LNCaP clone FGC (cell line): ENCODE results near the gene HIVEP3.

Source experiments
- DNase-seq: peaks from one replicate; pipeline ENCODE4 v3.0.0-alpha.2; 2011; ENCODE audit warnings: low read depth
- H3K4me3 ChIP-seq: 2 replicates; pipeline ENCODE4 v1.5.1; 2011; ENCODE audit warnings: mild to moderate bottlenecking, low read depth, low read length, control low read depth
- TF ChIP-seq, protein P1 (sequence below): IDR thresholded peaks from 2 replicates; pipeline ENCODE4 v1.5.1; 2012; ENCODE audit warnings: mild to moderate bottlenecking; ENCODE audit not compliant: control insufficient read depth, insufficient read depth; ENCODE audit errors: extremely low read depth

HIVEP3 gene

DNA sequence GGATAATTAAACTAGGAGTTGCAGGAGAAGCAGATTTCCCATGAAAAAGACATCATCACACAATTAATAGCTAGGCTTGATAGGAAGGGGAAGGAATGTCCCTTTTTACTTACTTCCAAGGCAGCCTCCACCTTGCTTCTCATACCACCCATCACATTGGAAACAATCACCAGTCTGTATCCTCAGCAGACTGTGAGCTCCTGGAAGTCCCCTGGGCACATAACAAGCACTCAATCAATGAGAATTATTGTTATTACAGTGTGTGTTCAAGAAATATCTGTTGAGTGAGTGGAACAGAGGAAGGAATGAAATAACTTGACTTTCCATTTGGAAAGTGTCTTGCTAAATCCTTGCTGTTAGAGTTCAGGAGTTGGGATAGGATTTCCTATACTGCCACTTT lies 36.2 kb downstream of the HIVEP3 start:
- no peak for DNase-seq
- peak overlapping the region; percentile 2 for H3K4me3 ChIP-seq

GRCh38 chr1:41882068-41882477 lies 36.6 kb downstream of the HIVEP3 start:
- peak; percentile 83 for DNase-seq

More for the DNA sequence above, 36.2 kb downstream of the HIVEP3 start:
- TF ChIP-seq, protein P1, sequence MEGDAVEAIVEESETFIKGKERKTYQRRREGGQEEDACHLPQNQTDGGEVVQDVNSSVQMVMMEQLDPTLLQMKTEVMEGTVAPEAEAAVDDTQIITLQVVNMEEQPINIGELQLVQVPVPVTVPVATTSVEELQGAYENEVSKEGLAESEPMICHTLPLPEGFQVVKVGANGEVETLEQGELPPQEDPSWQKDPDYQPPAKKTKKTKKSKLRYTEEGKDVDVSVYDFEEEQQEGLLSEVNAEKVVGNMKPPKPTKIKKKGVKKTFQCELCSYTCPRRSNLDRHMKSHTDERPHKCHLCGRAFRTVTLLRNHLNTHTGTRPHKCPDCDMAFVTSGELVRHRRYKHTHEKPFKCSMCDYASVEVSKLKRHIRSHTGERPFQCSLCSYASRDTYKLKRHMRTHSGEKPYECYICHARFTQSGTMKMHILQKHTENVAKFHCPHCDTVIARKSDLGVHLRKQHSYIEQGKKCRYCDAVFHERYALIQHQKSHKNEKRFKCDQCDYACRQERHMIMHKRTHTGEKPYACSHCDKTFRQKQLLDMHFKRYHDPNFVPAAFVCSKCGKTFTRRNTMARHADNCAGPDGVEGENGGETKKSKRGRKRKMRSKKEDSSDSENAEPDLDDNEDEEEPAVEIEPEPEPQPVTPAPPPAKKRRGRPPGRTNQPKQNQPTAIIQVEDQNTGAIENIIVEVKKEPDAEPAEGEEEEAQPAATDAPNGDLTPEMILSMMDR, result no peak

DNA sequence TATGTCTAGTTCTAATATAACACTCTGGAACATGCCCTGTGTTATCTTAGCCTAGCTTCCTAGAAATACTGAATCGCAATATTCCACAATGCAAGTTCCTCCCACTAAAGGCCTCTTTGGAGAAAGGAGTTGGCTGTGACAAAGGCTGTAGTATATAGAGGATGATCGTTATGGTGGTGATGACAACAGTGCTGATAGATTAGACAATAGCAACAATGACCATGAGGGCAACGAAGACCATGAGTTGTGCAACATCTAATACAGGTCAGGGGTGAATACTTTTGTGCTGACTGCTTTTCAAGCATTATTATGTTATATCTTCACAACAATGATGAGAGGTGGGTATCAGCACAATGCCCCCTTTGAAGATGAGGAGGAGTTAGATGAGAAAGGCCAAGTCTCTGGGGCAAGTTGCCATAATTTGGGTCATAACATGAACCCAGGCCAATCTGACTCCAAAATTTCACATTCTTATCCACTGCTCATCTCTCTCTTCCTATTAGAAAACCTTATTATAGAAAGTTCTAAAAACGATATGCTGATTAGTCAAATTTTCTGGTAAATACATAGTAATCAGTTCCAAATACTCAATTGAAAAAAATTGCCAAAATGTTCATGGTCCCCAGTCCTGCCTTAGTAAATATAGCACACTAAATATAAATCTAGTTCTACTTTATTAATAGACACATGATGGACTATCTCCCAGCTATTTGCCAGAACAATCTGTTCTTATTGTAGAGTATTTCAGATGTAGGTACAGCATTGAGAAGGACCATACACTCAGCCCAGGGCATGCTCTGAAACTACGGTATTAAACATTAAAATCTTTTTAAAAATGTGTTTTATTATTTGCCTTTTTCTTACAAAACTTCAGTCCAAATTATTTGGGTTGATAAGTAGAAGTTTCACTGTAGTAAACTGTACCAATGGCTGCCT lies 37.5 kb downstream of the HIVEP3 start:
- no peak for DNase-seq
- TF ChIP-seq, protein P1, result no peak
- H3K4me3 ChIP-seq, result no peak overlapping the region; the same call in 1 of the 2 replicates

More at GRCh38 chr1:41882068-41882477, 36.6 kb downstream of the HIVEP3 start:
- TF ChIP-seq, protein P1, result no peak
- peak overlapping the region; percentile 2 for H3K4me3 ChIP-seq

DNA sequence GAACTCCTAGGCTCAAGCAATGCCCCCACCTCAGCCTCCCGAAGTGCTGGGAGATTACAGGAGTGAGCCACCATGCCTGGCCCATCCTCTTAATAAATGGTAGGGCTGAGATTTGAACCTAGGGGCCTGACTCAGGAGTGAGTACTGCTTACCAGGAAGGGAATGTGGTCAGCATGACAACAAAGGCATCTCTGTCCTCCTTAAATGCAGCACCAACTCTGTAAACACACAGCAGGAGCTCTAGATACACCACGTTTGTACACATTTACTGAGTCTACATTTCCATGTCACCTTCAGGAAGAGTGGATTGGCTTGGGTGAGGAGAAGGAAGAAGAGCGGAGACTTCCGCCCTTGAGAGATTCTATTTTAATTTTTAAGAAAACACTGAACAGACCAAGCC lies 38.5 kb downstream of the HIVEP3 start:
- DNase-seq, result no peak
- no peak overlapping the region for H3K4me3 ChIP-seq
- TF ChIP-seq, protein P1, result no peak

- TF ChIP-seq, protein P1, result no peak
- no peak for DNase-seq
- H3K4me3 ChIP-seq, result no peak overlapping the region
Observed at GRCh38 chr1:41879617-41880016, 39.1 kb downstream of the HIVEP3 start.

GRCh38 chr1:41878911-41879310 lies 39.8 kb downstream of the HIVEP3 start:
- TF ChIP-seq, protein P1, result no peak
- no peak for DNase-seq
- H3K4me3 ChIP-seq, result no peak overlapping the region

- H3K4me3 ChIP-seq, result no peak overlapping the region
- TF ChIP-seq, protein P1, result no peak
- DNase-seq, result no peak
Observed at GRCh38 chr1:41878495-41878894, 40.2 kb downstream of the HIVEP3 start.
